GM12801 (cell line): ENCODE measurements around the gene PRSS16.

Source experiments
- CTCF ChIP-seq: IDR thresholded peaks from one replicate; pipeline ENCODE4 v1.5.1; 2011; ENCODE audit warnings: control low read depth; ENCODE audit not compliant: insufficient read length; ENCODE audit errors: extremely low read depth

Gene PRSS16

DNA sequence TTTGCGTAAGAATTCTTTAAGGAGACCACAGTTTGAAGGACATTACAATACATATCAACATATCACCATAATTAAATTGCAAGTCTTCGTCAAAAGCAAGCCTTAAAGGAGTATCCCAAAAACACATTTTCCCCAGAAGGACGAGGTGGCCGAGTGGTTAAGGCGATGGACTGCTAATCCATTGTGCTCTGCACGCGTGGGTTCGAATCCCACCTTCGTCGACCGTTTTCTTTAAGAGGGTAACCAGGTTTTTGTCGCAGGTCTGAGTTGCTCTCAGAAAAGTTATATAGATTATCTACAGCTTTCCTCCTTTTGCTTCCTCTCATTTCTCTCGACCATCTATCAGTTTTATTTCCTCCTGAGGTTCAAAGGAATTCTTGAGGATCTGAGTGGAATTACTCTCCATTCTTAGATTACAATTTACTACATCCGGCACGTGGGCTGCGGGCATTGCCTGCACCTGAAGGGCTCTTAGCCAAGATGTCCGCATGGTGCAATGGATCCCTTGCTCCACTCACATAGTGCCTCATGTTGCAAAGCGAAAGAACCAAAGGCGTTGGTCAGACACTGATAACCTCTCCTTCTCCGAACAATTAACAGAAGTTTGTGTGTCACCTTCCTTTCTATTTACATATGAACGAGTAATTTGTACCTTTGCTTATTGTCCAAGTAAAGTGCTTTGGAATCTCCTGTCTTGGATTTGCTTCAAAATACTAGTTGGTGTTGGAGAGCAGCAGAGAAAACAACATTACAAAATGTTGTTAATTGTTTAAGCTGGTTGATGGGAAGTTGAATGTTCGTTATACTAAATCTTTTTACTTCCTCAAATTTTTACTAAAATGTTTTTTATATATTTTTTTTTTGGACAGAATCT, 50.6 kb downstream of the PRSS16 start:
- no peak for TF ChIP-seq CTCF

GRCh38 chr6:27303613-27304272, 56.2 kb downstream of the PRSS16 start:
- no peak for TF ChIP-seq CTCF
